NCI-H1105 (cell line): Measurements from ENCODE around the gene LHFPL2.

ENCODE experiments used
- DNase-seq: peaks from one replicate; lab custom pipeline; 2025; lab: John Stamatoyannopoulos, UW

LHFPL2 gene

DNA sequence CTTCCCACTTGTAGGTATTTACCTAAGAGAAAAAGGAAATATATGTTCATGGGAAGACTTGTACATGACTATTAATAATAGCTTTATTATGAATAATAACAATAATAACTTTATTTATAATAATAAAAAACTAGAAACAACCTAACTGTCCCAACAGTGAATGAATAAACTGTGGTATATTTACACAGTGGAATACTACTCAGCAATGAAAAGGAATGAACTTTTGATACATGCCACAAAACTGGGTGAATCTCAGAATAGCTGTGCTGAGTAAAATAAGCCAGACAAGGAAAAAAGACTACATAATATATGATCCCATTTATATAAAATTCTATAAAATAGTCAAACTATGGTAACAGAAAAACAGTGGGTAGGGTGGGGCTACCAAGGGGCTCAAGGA is 199.5 kb downstream of the LHFPL2 start:
- DNase-seq: no peak

DNA sequence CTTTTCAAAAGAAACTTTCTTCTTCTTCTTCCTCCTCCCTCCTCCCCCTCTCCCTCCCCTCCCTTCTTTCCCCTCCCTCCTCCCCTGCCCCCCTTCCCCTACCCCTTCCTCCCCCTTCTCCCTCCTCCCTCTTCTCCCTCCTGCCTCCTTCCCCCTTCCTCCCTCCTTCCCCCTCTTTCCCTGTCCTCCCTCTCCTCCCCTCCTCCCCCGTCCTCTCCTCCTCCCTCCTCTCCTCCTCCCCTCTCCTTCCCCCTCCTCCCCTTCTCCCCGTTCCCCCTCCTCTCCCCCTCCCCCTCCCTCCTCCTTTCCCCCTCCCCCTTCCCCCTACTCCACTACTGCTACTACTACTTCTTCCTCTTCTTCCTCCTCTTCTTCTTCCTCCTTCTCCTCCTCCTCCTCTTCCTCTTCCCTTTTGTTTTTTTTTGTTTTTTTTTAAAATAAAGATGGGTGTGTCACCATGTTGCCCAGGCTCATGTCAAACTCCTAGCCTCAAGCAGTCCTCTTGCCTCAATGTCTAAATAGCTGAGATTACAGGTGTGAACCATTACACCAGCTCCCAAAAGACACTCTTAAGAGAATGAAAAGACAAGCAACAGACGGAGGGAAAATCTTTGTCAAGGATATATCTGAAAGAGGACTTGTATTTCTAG is 200.7 kb downstream of the LHFPL2 start:
- DNase-seq: no peak
